K562 (cell line): ENCODE data around the gene ALDH16A1. TPM values are rescaled to one million over a fixed set of nuclear protein-coding genes. Genes with fewer than 3 reads are reported as not detected.

Source experiments
- ATAC-seq: fragments of 200-7000 bp; cut with Tn5 transposase; 3 replicates; pipeline ENCODE4 v1.9.1; 2020; ENCODE audit warnings: moderate library complexity
- BruUV-seq: library from RNA; stranded (reverse); fragments of 400-500 nt; replicated peaks from 2 replicates; lab custom pipeline; 2021; lab: Mats Ljungman, UMichigan
- CTCF ChIA-PET: fragments of 300-600 bp; formaldehyde crosslinking; extraction: SDS; loops from one replicate; lab custom pipeline; 2021; ENCODE audit warnings: low intra/inter-chr PET ratio; lab: Yijun Ruan, JAX
- POLR2A ChIA-PET: fragments of 300-600, 350-650 bp; sonication (Branson Sonifier 250); formaldehyde crosslinking; extraction: SDS; loops from one replicate; lab custom pipeline; 2021; ENCODE audit warnings: antibody characterized with exemption, inconsistent platforms; lab: Yijun Ruan, JAX
- DNase-seq, 4 experiments: peaks; one replicate each; pipeline versions ENCODE4 v3.0.0 to v3.0.0-alpha.2; 2011 to 2018; ENCODE audit warnings: low spot score in 3 of 4, mixed read lengths in 3 of 4; ENCODE audit errors: extremely low read depth in 1 of 4
- FAIRE-seq: peaks from 2 replicates; lab custom pipeline; 2011; peaks lifted over from hg19 to GRCh38; lab: Jason Lieb, UNC
- H2AFZ ChIP-seq: 2 replicates; pipeline ENCODE4 v1.6.0; 2011; ENCODE audit warnings: low read depth, low read length, control low read depth, inconsistent platforms
- H3K27ac ChIP-seq: fragments of 200-600 bp; 3 replicates; pipeline ENCODE4 v1.8.0; 2011; ENCODE audit warnings: low read depth, mild to moderate bottlenecking, control low read depth, inconsistent platforms, low read length, moderate library complexity, mixed read lengths; ENCODE audit errors: extremely low read depth
- H3K27me3 ChIP-seq, 2 experiments: fragments of 300-600 bp in 1 of 2; 2 replicates in 1 of 2; 3 replicates in 1 of 2; pipeline versions ENCODE4 v1.6.0 to v1.8.0; 2011; ENCODE audit warnings: inconsistent platforms in 2 of 2, low read length in 2 of 2, mild to moderate bottlenecking in 1 of 2, mixed read lengths in 1 of 2, moderate library complexity in 1 of 2; ENCODE audit not compliant: control insufficient read depth in 2 of 2, insufficient read depth in 2 of 2
- H3K36me3 ChIP-seq: fragments of 300-600 bp; 3 replicates; pipeline ENCODE4 v1.8.0; 2011; ENCODE audit warnings: mild to moderate bottlenecking, low read length, inconsistent platforms; ENCODE audit not compliant: control insufficient read depth, insufficient read depth
- H3K4me1 ChIP-seq, 2 experiments: fragments of 200-600 bp in 1 of 2; replicated peaks in 1 of 2; 2 replicates in 1 of 2; 3 replicates in 1 of 2; pipeline versions ENCODE4 v1.5.1 to v1.8.0; 2011; ENCODE audit warnings: inconsistent platforms in 2 of 2, low read length in 2 of 2, mild to moderate bottlenecking in 1 of 2, mixed read lengths in 1 of 2, moderate library complexity in 1 of 2; ENCODE audit not compliant: control insufficient read depth in 2 of 2, insufficient read depth in 2 of 2
- H3K4me2 ChIP-seq: 2 replicates; pipeline ENCODE4 v1.6.1; 2011; ENCODE audit warnings: low read length, control low read depth, inconsistent platforms, mixed read lengths; ENCODE audit not compliant: insufficient read depth
- H3K4me3 ChIP-seq: fragments of 200-600 bp; sonication (generic), shearing (Covaris generic); 2 replicates; pipeline ENCODE4 v1.5.1; 2016; ENCODE audit warnings: control low read depth, inconsistent platforms
- H3K79me2 ChIP-seq: fragments of 200-600 bp; 3 replicates; pipeline ENCODE4 v1.8.0; 2011; ENCODE audit warnings: low read length, inconsistent platforms; ENCODE audit not compliant: control insufficient read depth, insufficient read depth
- H3K9ac ChIP-seq, 2 experiments: 2 replicates each; pipeline versions ENCODE4 v1.6.0 to v1.6.1; 2011; ENCODE audit warnings: low read depth in 2 of 2, low read length in 2 of 2, control low read depth in 1 of 2, inconsistent platforms in 1 of 2, mild to moderate bottlenecking in 1 of 2, mixed read lengths in 1 of 2; ENCODE audit not compliant: insufficient read depth in 1 of 2
- H3K9me1 ChIP-seq: one replicate; pipeline ENCODE4 v1.6.0; 2011; ENCODE audit warnings: inconsistent platforms, mild to moderate bottlenecking, low read length, moderate library complexity; ENCODE audit not compliant: control insufficient read depth, insufficient read depth
- H3K9me3 ChIP-seq: replicated peaks from 2 replicates; pipeline ENCODE4 v1.5.1; 2011; ENCODE audit warnings: low read depth, low read length, inconsistent platforms; ENCODE audit not compliant: control insufficient read depth, insufficient read depth
- H4K20me1 ChIP-seq: replicated peaks from 2 replicates; pipeline ENCODE4 v1.6.1; 2011; ENCODE audit warnings: low read length, inconsistent platforms, mixed read lengths; ENCODE audit not compliant: control insufficient read depth, insufficient read depth
- ATF2 ChIP-seq: sonication (generic); formaldehyde crosslinking; IDR thresholded peaks from 2 replicates; pipeline ENCODE4 v1.8.1; 2022; ENCODE audit warnings: missing genetic modification reagents
- ATF3 ChIP-seq, 2 experiments: fragments of 450-650 bp in 1 of 2; sonication (generic) in 1 of 2; formaldehyde crosslinking in 1 of 2; IDR thresholded peaks in 1 of 2; conservative IDR thresholded peaks in 1 of 2; 2 replicates each; pipeline versions ENCODE4 v1.6.1 to v1.8.1; 2016 to 2023; ENCODE audit warnings: mild to moderate bottlenecking in 2 of 2, moderate library complexity in 2 of 2, inconsistent platforms in 1 of 2, missing genetic modification reagents in 1 of 2
- CHD1 ChIP-seq: fragments of 200-600 bp; sonication (generic); IDR thresholded peaks from one replicate; pipeline ENCODE4 v1.6.1; 2012; ENCODE audit warnings: mild to moderate bottlenecking, moderate library complexity, low read length, inconsistent platforms
- HMGN3 ChIP-seq: IDR thresholded peaks from 2 replicates; pipeline ENCODE4 v1.6.1; 2011; ENCODE audit warnings: borderline replicate concordance, low read depth, mild to moderate bottlenecking, mixed read lengths, low read length; ENCODE audit not compliant: insufficient read length; ENCODE audit errors: extremely low read depth
- MTA2 ChIP-seq: fragments of 450-650 bp; IDR thresholded peaks from 2 replicates; pipeline ENCODE4 v1.6.1; 2016; ENCODE audit warnings: low read depth
- NBN ChIP-seq: fragments of 450-650 bp; IDR thresholded peaks from 2 replicates; pipeline ENCODE4 v1.6.1; 2016; ENCODE audit warnings: low read depth, mild to moderate bottlenecking
- POLR2AphosphoS2 ChIP-seq: IDR thresholded peaks from 2 replicates; pipeline ENCODE4 v1.6.1; 2012; ENCODE audit warnings: low read length, improper control_type of control experiment
- PTTG1 ChIP-seq: fragments of 450-650 bp; IDR thresholded peaks from 2 replicates; pipeline ENCODE4 v1.6.1; 2016; ENCODE audit warnings: low read depth, mild to moderate bottlenecking, missing genetic modification characterization, missing compliant biosample characterization
- ZNF253 ChIP-seq: fragments of 250-450 bp; sonication (Bioruptor Pico); conservative IDR thresholded peaks from 2 replicates; pipeline ENCODE4 v1.6.1; 2021; ENCODE audit warnings: mild to moderate bottlenecking
- ZNF384 ChIP-seq: IDR thresholded peaks from 2 replicates; pipeline ENCODE4 v1.6.1; 2012; ENCODE audit warnings: low read depth, low read length, improper control_type of control experiment
- ZNF561 ChIP-seq: fragments of 450-650 bp; formaldehyde crosslinking; conservative IDR thresholded peaks from 2 replicates; pipeline ENCODE4 v1.4.0; 2020; ENCODE audit warnings: mild to moderate bottlenecking, moderate library complexity
- ZNF707 ChIP-seq: fragments of 250-450 bp; sonication (Bioruptor Pico); conservative IDR thresholded peaks from 2 replicates; pipeline ENCODE4 v1.8.0; 2022; ENCODE audit warnings: inconsistent platforms, mild to moderate bottlenecking, moderate library complexity
- WGBS: fragments of 100-300 bp; shearing (Covaris generic); methylation state at CpG from one replicate; pipeline ENCODE4 v1.1.6; 2016; ENCODE audit warnings: low coverage, mixed read lengths; ENCODE audit not compliant: insufficient coverage; ENCODE audit errors: missing lambda C conversion rate; 5-methylcytosine and 5-hydroxymethylcytosine counted together
- in situ Hi-C: fragments of 300-500 bp; cut with MboI; formaldehyde crosslinking; loops from 4 replicates; pipeline ENCODE4 v1.15.0; 2018; ENCODE audit warnings: inconsistent platforms, mixed read lengths
- intact Hi-C: fragments of 100-400 bp; cut with micrococcal nuclease; formaldehyde crosslinking; loops from 2 replicates; pipeline ENCODE4 v1.14.2; 2022
- polyA plus RNA-seq, 8 experiments: library from polyadenylated mRNA; depleted of rRNA in 4 of 8; stranded (reverse) in 5 of 8; unstranded in 3 of 8; fragments of >200 nt; fragmentation: Nextera tagmentation in 2 of 8; fragmentation: Illumina TruSeq in 1 of 8; extraction: Ambion mirVana in 2 of 8; extraction: Trizol in 1 of 8; gene quantifications; 2 replicates each; pipeline versions ENCODE4 v1.2.1 to v1.2.3, GENCODE V29; 2011 to 2014; ENCODE audit warnings: inconsistent platforms in 1 of 8, missing spikeins in 1 of 8
- total RNA-seq, 7 experiments: library from RNA; depleted of rRNA in 6 of 7; stranded (reverse); fragments of >200 nt in 6 of 7; fragmentation: Illumina TruSeq in 2 of 7; extraction: Trizol in 2 of 7; gene quantifications; 2 replicates each; pipeline versions ENCODE4 v1.2.1 to v1.2.3, GENCODE V29; 2011 to 2021; ENCODE audit warnings: low replicate concordance in 1 of 7

Gene ALDH16A1
- total and polyA plus RNA-seq, 9 of the 15 experiments (the other 6 are each of a cell fraction or from before 2014, with no cell fraction given): 2.2 to 52.2 (median 7.6) TPM

- POLR2A ChIA-PET: interaction anchor here (0.7 to 3.0 kb wide), 3 partner anchors 10 to 996 kb away, joined by 3 to 14 read pairs (median 4); no protein-coding TSS in a partner anchor
- ATAC-seq: no peak
- H3K4me1 ChIP-seq: peaks cover 44 to 54% of the 10 kb centered on the region in 2 experiments
Measured at GRCh38 chr19:49419173-49419572, 33.9 kb upstream of the ALDH16A1 start.

More at GRCh38 chr19:49419173-49419572, 33.9 kb upstream of the ALDH16A1 start:
- Histone ChIP-seq H3K79me2 (no peaks in the 10 kb centered on the region), H3K4me3 (no peak overlapping the region), H4K20me1 (no peaks in the 10 kb centered on the region), H3K9me3 (no peaks in the 10 kb centered on the region), H3K27ac (no peak overlapping the region), H2AFZ (no peak overlapping the region), H3K9me1 (no peaks in the 10 kb centered on the region), H3K9ac (no peak overlapping the region), H3K36me3 (no peaks in the 10 kb centered on the region), H3K27me3 (no peaks in the 10 kb centered on the region), H3K4me2 (no peak overlapping the region)
- no TSS peak for BruUV-seq
- FAIRE-seq (no peak), DNase-seq (no peak)
- in situ Hi-C loops: no loop called here
- CTCF ChIA-PET: no interaction called here
- no peak for TF ChIP-seq HMGN3
- TF ChIP-seq ATF2 (CRISPR knock-in tag): no peak
- TF ChIP-seq PTTG1 (tag): no peak
- no peak for TF ChIP-seq POLR2AphosphoS2
- TF ChIP-seq ZNF561 (CRISPR knock-in tag): no peak
- no peak for TF ChIP-seq ATF3 (IDR thresholded peaks at IDR 0.05)
- no peak for TF ChIP-seq ATF3 (CRISPR knock-in tag; conservative IDR thresholded peaks at IDR 0.05)
- no peak for TF ChIP-seq CHD1
- TF ChIP-seq ZNF384: no peak
- no peak for TF ChIP-seq MTA2
- no peak for TF ChIP-seq NBN
- TF ChIP-seq ZNF253: no peak
- no peak for TF ChIP-seq ZNF707 (CRISPR knock-in tag)
- intact Hi-C loops: no loop called here
- WGBS: 24% methylated on average over 2 of the region's 2 CpGs
